Adipocyte (in vitro differentiated cells): ENCODE data around the gene SLC8B1.

Source experiments
- DNase-seq: peaks from one replicate; pipeline ENCODE4 v3.0.0-alpha.2; 2015; ENCODE audit warnings: low read depth
- H3K27me3 ChIP-seq: replicated peaks from 2 replicates; pipeline ENCODE4 v1.7.0; 2013; ENCODE audit warnings: mild to moderate bottlenecking, low read length, moderate library complexity; ENCODE audit not compliant: control insufficient read depth, insufficient read depth
- H3K36me3 ChIP-seq: 2 replicates; pipeline ENCODE4 v1.7.0; 2013; ENCODE audit warnings: low read length, mild to moderate bottlenecking, moderate library complexity; ENCODE audit not compliant: control insufficient read depth, insufficient read depth, severe bottlenecking
- H3K4me1 ChIP-seq: 2 replicates; pipeline ENCODE4 v1.7.0; 2013; ENCODE audit warnings: mild to moderate bottlenecking, low read length, moderate library complexity; ENCODE audit not compliant: control insufficient read depth, insufficient read depth
- H3K4me3 ChIP-seq: 2 replicates; pipeline ENCODE4 v1.7.0; 2013; ENCODE audit warnings: mild to moderate bottlenecking, low read length, moderate library complexity
- H3K9ac ChIP-seq: 2 replicates; pipeline ENCODE4 v1.7.0; 2013; ENCODE audit warnings: mild to moderate bottlenecking, low read length, moderate library complexity
- H3K9me3 ChIP-seq: 2 replicates; pipeline ENCODE4 v1.7.0; 2013; ENCODE audit warnings: mild to moderate bottlenecking, low read length, moderate library complexity; ENCODE audit not compliant: control insufficient read depth

SLC8B1 gene

DNA sequence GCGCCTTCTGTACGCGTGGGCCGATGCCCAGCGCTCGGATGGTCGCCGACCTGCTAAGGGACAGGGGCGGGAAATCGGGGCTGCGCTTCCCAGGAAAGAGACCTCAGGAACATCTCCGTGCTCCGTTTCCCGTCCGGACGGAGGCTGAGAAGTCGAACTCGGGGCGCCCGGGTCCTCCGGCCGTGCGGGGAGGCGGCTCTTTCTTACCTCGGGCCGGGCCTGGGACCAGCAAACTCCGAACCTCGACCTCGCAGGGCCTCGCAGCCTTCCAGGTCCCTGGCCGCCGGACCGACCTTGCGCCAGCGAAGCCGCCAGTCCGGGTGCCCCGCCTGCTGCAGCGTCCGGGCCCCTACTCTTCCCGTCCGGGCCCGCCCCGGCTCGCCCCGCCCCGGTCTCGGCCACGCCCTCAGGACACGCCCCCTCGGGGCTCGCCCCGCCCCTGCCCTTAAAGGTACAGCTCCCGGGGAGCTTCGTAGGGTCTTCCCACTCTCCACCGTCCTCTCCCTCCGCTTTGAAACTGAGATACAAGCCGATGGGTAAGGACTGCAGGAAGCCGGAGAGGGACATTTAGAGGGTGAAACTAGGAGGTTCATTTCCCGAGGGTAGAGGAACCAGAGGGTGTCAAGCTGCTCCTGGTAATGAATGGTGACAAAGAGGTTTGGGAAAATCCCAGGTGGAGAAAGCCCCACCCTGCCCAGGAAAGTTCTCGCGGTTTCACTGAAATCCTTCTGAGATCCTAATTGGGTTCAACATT, at the start of gene SLC8B1:
Gene SLC8B1, minus strand, starts transcription at position 324 of the 754 bp plus-strand sequence. CDS start 2,231 bp downstream, outside the sequence.
- Histone ChIP-seq H3K36me3 (peaks cover 3% of the 10 kb centered on the region), H3K4me1 (peaks cover 10% of the 10 kb centered on the region)
- DNase-seq = peak; percentile 95

DNA sequence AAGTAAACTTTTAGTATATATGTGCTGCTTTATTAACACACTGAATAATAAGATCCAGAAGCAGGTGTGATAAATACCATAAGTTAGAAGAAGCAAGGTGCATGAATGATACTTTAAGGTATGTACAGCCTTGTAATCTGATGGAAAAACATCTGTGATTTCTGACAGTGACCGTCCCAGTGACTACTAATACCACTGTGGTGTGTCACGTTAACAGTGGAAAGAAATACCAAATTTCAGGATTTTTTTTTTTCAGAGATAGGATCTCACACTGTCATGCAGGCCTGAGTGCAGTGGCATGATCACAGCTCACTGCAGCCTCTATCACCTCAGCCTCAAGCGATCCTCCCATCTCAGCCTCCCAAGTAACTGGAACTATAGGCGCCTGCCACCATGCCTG, 47.3 kb upstream of the SLC8B1 start:
- Histone ChIP-seq H3K4me1 (no peaks in the 10 kb centered on the region), H3K4me3 (no peak overlapping the region), H3K9me3 (no peaks in the 10 kb centered on the region), H3K9ac (no peak overlapping the region), H3K36me3 (peaks cover 54% of the 10 kb centered on the region), H3K27me3 (no peaks in the 10 kb centered on the region)
- no peak for DNase-seq

More for the DNA sequence above, at the start of gene SLC8B1:
- H3K4me3 ChIP-seq = peak within 1 kb of the TSS; percentile 85
- no peaks in the 10 kb centered on the region for H3K9me3 ChIP-seq
- H3K27me3 ChIP-seq = no peaks in the 10 kb centered on the region
- peak within 1 kb of the TSS; percentile 89 for H3K9ac ChIP-seq

DNA sequence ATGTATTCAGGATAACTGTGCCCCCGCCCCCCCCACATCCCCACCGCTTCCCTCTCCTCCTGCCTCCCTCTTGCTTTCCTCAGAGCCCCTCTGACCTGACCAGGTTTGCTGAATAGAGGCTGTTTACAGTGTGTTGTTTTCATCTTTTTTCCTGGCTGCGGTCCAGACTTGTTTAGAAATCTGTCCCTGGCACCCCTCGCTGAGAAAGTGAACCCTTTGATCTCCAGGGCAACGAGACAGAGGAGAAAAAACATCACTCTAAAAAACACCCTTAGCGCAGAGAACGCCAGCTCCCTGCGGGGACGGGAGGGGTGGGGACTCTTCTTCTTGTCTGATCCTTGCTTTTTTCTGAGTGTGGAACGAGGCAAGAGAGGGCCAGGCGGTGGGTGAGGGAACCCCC, 46.3 kb upstream of the SLC8B1 start:
- H3K9ac ChIP-seq = no peak overlapping the region
- no peaks in the 10 kb centered on the region for H3K27me3 ChIP-seq
- H3K36me3 ChIP-seq = peaks cover 56% of the 10 kb centered on the region
- DNase-seq = no peak
- H3K4me3 ChIP-seq = no peak overlapping the region
- no peaks in the 10 kb centered on the region for H3K4me1 ChIP-seq
- no peaks in the 10 kb centered on the region for H3K9me3 ChIP-seq

DNA sequence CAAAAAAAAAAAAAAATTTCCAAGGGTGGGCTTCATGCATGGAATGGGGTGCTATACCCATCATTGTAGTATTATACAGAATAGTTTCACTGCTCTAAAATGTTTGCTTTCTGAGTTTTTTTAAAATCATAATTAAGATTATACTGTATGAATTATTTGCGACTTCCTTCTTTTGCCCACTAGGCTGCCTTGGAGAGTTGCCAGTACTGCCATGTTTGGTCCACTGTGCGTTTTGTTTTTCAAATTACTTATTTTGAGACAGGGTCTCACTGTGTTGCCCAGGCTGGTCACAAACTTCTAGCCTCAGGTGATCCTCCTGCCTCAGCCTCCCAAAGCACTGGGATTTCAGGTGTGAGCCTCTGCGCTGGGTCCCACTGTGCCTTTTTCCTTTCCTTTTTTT, 43.4 kb upstream of the SLC8B1 start:
- H3K9ac ChIP-seq = no peak overlapping the region
- no peaks in the 10 kb centered on the region for H3K27me3 ChIP-seq
- no peak for DNase-seq
- H3K36me3 ChIP-seq = peaks cover 59% of the 10 kb centered on the region
- H3K9me3 ChIP-seq = peaks cover 3% of the 10 kb centered on the region
- H3K4me3 ChIP-seq = no peak overlapping the region
- no peaks in the 10 kb centered on the region for H3K4me1 ChIP-seq

DNA sequence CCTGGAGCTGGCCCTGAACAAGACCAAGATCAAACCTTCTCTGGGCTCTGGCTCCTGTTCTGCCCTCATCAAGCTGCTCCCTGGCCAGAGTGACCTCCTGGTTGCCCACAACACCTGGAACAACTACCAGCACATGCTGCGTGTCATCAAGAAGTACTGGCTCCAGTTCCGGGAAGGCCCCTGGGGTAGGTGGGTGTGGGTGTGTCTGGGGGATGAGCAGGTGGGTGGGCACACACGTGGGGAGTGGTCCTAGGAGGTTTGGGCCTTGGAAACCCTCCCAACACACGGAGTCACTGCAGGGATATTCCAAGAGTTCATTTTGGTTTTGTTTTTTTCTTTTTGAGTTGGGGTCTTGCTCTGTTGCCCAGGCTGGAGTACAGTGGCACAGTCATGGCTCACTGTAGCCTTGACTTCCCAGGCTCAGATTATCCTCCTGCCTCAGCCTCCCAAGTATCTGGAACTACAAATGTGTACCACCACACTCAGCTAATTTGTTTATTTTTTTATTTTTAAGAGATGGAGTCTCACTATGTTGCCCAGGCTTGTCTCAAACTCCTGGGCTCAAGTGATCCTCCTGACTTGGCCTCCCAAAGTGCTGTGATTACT, 40.0 kb upstream of the SLC8B1 start:
- Histone ChIP-seq H3K27me3 (no peaks in the 10 kb centered on the region), H3K9ac (no peak overlapping the region), H3K36me3 (peaks cover 42% of the 10 kb centered on the region), H3K9me3 (peaks cover 3% of the 10 kb centered on the region), H3K4me3 (no peak overlapping the region), H3K4me1 (no peaks in the 10 kb centered on the region)
- DNase-seq = no peak

DNA sequence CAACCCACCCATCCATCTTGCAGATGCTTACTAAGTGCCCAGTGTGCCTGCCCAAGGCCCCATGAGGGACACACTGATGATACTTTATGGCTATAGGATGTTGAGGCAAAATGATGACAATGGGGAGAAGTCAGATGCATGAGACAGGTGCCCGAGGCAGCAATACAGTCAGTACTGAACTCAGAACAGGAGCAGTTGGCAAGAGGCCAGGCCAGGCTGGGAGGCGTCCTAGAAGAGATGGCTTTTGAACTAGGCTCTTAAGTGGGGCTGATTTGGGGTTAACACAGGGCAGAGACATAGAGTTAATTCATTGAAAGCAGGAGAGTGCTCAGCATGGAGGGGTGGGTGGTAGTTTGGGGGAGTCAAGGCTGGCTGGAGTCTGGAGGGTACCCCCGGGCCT, 39.1 kb upstream of the SLC8B1 start:
- no peak overlapping the region for H3K9ac ChIP-seq
- H3K27me3 ChIP-seq = no peaks in the 10 kb centered on the region
- peaks cover 3% of the 10 kb centered on the region for H3K9me3 ChIP-seq
- peaks cover 7% of the 10 kb centered on the region for H3K4me1 ChIP-seq
- no peak overlapping the region for H3K4me3 ChIP-seq
- DNase-seq = no peak
- H3K36me3 ChIP-seq = peaks cover 42% of the 10 kb centered on the region

DNA sequence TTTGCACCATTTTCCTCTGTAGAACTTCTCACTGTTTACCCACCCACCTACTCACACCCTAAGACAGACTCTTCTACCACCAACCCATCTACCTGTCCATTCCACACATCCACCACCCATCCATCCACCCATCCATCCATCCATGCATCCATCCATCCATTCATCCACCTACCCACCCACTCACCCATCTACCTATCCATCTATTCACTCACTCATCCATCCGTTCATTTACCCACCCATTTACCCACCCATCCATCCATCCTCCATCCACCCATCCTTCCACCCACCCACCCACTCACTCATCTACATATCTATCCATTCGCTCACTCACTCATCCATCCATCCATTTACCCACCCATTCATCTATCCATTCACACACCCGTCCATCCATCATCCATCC, 38.5 kb upstream of the SLC8B1 start:
- peaks cover 42% of the 10 kb centered on the region for H3K36me3 ChIP-seq
- H3K9me3 ChIP-seq = peaks cover 3% of the 10 kb centered on the region
- H3K27me3 ChIP-seq = no peaks in the 10 kb centered on the region
- H3K9ac ChIP-seq = no peak overlapping the region
- H3K4me1 ChIP-seq = peaks cover 7% of the 10 kb centered on the region
- no peak overlapping the region for H3K4me3 ChIP-seq
- no peak for DNase-seq

DNA sequence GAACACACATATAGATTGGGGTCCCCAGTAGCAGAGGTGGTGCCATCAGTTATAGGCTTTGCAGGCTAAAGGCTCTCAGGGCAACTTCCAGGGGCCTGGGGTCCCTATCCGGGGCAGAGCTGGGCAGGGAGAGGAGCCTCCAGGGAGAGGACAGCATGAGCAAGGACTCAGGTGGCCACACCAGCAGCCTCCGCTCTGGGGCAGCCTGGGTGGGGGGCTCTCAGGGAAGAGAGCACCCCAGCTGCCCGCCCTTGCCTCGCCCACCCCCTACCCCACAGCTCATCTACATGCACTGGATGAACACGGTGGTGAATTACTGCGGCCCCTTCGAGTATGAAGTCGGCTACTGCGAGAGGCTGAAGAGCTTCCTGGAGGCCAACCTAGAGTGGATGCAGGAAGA, 37.5 kb upstream of the SLC8B1 start:
- H3K4me3 ChIP-seq = no peak overlapping the region
- DNase-seq = no peak
- H3K9ac ChIP-seq = no peak overlapping the region
- peaks cover 38% of the 10 kb centered on the region for H3K36me3 ChIP-seq
- H3K4me1 ChIP-seq = peaks cover 7% of the 10 kb centered on the region
- no peaks in the 10 kb centered on the region for H3K27me3 ChIP-seq
- H3K9me3 ChIP-seq = peaks cover 3% of the 10 kb centered on the region

DNA sequence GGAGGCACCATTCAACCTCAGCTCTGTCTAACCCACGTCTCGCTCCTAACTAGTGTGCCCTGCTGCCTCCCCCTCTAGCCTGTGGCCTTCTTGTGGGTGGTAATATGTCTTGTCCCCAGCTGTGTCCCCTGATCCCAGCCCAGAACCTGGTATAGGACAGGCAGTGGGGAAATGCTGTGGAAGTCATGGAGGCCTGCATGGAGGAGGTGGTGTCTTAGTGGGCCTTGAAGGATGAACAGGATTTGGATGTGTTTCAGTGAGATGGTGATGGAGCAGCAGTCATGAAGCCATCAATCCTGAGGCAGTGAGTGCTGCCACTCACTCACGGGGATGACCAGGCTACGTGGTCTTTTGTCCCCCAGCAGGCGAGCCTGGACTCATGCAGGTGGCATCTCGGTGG, 36.9 kb upstream of the SLC8B1 start:
- H3K4me3 ChIP-seq = no peak overlapping the region
- peaks cover 32% of the 10 kb centered on the region for H3K36me3 ChIP-seq
- H3K27me3 ChIP-seq = no peaks in the 10 kb centered on the region

DNA sequence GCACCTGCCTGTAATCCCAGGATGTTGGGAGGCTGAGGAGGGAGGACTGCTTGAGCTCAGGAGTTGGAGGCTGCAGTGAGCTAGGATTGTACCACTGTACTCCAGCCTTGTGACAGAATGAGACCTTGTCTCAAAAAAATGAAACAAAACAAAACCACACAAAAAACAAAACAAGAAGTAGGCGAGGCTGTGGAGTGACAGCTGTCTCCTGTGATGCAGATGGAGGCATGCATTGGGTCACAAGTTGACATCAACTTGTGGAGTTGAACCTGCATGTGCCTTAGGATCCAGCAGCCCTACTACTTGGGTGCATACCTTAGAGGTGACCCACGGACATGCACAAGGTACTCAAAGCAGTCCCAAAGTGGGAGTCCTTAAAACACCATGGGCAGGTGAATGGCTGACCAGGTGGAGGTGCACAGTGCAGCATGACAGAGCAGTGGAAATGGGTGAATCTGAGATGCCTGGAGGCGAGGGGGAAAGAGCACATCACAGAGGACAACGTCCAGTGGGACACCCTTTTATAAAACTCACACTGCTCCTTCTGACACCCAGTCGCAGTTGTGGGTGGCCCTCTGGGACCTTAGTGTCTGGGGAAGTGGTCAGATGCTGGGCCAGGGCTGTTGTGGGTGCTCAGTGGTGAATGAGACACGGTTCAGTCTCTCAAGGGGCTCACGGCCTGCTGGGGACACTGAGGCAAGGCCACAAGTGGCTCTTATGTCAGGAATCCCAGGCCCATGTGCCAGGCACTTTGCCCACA, 36.2 kb upstream of the SLC8B1 start:
- no peak for DNase-seq
- H3K27me3 ChIP-seq = no peaks in the 10 kb centered on the region
- H3K36me3 ChIP-seq = peaks cover 26% of the 10 kb centered on the region
- no peak overlapping the region for H3K4me3 ChIP-seq
- H3K9ac ChIP-seq = no peak overlapping the region
- H3K9me3 ChIP-seq = peaks cover 3% of the 10 kb centered on the region
- peaks cover 16% of the 10 kb centered on the region for H3K4me1 ChIP-seq

More for the DNA sequence above, 36.9 kb upstream of the SLC8B1 start:
- peaks cover 12% of the 10 kb centered on the region for H3K4me1 ChIP-seq
- peaks cover 3% of the 10 kb centered on the region for H3K9me3 ChIP-seq
- H3K9ac ChIP-seq = no peak overlapping the region
- no peak for DNase-seq

DNA sequence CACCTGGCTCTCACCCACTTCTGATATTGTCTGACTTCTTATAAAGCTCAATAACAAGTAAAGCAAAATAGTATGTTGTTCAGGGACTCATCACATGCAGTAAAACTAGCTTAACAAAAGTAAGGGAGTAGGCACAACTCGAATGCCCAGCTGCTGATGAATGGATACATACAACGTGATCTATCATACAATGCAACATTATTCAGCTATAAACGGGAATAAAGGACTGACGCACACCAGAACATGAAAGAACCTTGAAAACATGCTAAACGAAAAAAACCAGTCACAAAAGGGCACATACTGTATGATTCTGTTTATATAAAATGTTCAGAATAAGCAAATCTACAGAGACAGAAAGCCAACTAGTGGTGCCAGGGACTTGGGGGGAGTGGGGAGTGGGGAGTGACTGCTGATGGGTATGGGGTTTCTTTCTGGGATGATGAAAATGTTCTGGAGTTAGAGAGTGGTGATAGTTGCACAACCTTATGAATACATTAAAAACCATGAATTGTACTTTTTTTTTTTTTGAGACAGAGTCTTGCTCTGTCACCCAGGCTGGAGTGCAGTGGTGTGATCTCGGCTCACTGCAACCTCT, 34.6 kb upstream of the SLC8B1 start:
- Histone ChIP-seq H3K4me1 (peaks cover 16% of the 10 kb centered on the region), H3K27me3 (no peaks in the 10 kb centered on the region)
- peak; percentile 50 for DNase-seq

More for the DNA sequence above, 34.6 kb upstream of the SLC8B1 start:
- H3K4me3 ChIP-seq = no peak overlapping the region
- no peak overlapping the region for H3K9ac ChIP-seq
- peaks cover 16% of the 10 kb centered on the region for H3K36me3 ChIP-seq
- no peaks in the 10 kb centered on the region for H3K9me3 ChIP-seq
